ENCODE results near the gene HTT. TPM values are rescaled to one million over a fixed set of nuclear protein-coding genes. Genes with fewer than 3 reads are reported as not detected.

Gene HTT
- total RNA-seq, 1 experiment from 2014 or later: 44.4 TPM

- Mint-ChIP-seq H3K27me3 (ENCODE audit: unreplicated experiment) (no peaks in the 10 kb centered on the region), H3K36me3 (ENCODE audit: insufficient read depth, unreplicated experiment) (peaks cover 10% of the 10 kb centered on the region), H3K4me1 (ENCODE audit: low read depth, unreplicated experiment) (no peaks in the 10 kb centered on the region), H3K4me3 (ENCODE audit: low read depth, unreplicated experiment) (no peak overlapping the region), H3K9me3 (ENCODE audit: low read depth, unreplicated experiment) (no peaks in the 10 kb centered on the region), H3K27ac (ENCODE audit: unreplicated experiment) (no peak overlapping the region)
- intact Hi-C loops (cut with micrococcal nuclease; ENCODE audit: unreplicated experiment): no loop called here
- TF ChIP-seq, protein P1, sequence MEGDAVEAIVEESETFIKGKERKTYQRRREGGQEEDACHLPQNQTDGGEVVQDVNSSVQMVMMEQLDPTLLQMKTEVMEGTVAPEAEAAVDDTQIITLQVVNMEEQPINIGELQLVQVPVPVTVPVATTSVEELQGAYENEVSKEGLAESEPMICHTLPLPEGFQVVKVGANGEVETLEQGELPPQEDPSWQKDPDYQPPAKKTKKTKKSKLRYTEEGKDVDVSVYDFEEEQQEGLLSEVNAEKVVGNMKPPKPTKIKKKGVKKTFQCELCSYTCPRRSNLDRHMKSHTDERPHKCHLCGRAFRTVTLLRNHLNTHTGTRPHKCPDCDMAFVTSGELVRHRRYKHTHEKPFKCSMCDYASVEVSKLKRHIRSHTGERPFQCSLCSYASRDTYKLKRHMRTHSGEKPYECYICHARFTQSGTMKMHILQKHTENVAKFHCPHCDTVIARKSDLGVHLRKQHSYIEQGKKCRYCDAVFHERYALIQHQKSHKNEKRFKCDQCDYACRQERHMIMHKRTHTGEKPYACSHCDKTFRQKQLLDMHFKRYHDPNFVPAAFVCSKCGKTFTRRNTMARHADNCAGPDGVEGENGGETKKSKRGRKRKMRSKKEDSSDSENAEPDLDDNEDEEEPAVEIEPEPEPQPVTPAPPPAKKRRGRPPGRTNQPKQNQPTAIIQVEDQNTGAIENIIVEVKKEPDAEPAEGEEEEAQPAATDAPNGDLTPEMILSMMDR (IDR thresholded peaks at IDR 0.05; ENCODE audit: unreplicated experiment): no peak
- no TSS peak for BruUV-seq (replicated peaks)
- no peak for DNase-seq
- CTCF ChIA-PET: no interaction called here
These were observed 146.1 kb downstream of the HTT start for GRCh38 chr4:3220476-3221183.

DNA sequence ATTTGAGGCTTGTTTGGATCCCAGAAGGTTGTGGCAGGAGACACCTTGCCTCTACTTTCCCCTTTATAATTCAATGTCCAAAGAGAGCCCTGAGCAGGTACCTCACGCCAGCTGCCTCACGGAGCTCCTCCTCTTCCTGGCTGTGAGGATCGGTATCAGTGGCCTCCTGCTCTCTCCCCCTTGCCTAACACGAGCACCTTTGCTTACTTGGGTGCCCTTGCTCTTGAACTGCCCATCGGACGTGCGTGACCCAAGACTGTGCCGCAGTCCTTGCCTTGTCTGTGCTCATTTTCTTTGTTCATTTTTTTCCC, 146.7 kb downstream of the HTT start:
- H3K9me3 Mint-ChIP-seq (ENCODE audit: low read depth, unreplicated experiment): no peaks in the 10 kb centered on the region
- no peak overlapping the region for H3K27ac Mint-ChIP-seq (ENCODE audit: unreplicated experiment)
- no peak overlapping the region for H3K4me3 Mint-ChIP-seq (ENCODE audit: low read depth, unreplicated experiment)
- CTCF ChIA-PET: no interaction called here
- H3K4me1 Mint-ChIP-seq (ENCODE audit: low read depth, unreplicated experiment): no peaks in the 10 kb centered on the region
- H3K36me3 Mint-ChIP-seq (ENCODE audit: insufficient read depth, unreplicated experiment): peaks cover 10% of the 10 kb centered on the region
- TF ChIP-seq, protein P1 (IDR thresholded peaks at IDR 0.05; ENCODE audit: unreplicated experiment): no peak
- intact Hi-C loops (cut with micrococcal nuclease; ENCODE audit: unreplicated experiment): no loop called here
- no TSS peak for BruUV-seq (replicated peaks)
- DNase-seq: no peak
- no peaks in the 10 kb centered on the region for H3K27me3 Mint-ChIP-seq (ENCODE audit: unreplicated experiment)

DNA sequence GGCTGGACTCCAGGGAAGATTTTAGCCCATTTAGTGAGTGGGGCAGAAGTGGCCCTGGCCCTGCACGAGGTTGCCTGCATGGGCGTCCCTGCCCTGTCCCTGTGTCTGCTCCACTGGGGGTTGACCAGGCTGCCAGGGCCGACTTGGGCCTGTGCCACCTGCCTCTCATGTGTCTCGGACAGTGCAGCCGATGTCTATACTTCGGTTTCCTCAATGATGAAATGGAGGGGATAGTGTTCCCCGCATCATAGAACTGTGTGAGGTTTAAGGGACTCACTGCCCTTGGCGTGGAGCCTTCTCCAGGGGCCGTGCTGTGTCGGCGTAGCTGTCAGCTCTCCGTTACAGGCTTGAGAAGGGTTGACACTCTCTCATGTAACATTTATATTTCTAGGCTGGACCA, 147.5 kb downstream of the HTT start:
- no peaks in the 10 kb centered on the region for H3K9me3 Mint-ChIP-seq (ENCODE audit: low read depth, unreplicated experiment)
- peaks cover 10% of the 10 kb centered on the region for H3K36me3 Mint-ChIP-seq (ENCODE audit: insufficient read depth, unreplicated experiment)
- no peak overlapping the region for H3K27ac Mint-ChIP-seq (ENCODE audit: unreplicated experiment)
- CTCF ChIA-PET: no interaction called here
- intact Hi-C loops (cut with micrococcal nuclease; ENCODE audit: unreplicated experiment): no loop called here
- no peaks in the 10 kb centered on the region for H3K4me1 Mint-ChIP-seq (ENCODE audit: low read depth, unreplicated experiment)
- TF ChIP-seq, protein P1 (IDR thresholded peaks at IDR 0.05; ENCODE audit: unreplicated experiment): no peak
- no TSS peak for BruUV-seq (replicated peaks)
- DNase-seq: no peak
- no peaks in the 10 kb centered on the region for H3K27me3 Mint-ChIP-seq (ENCODE audit: unreplicated experiment)
- no peak overlapping the region for H3K4me3 Mint-ChIP-seq (ENCODE audit: low read depth, unreplicated experiment)

DNA sequence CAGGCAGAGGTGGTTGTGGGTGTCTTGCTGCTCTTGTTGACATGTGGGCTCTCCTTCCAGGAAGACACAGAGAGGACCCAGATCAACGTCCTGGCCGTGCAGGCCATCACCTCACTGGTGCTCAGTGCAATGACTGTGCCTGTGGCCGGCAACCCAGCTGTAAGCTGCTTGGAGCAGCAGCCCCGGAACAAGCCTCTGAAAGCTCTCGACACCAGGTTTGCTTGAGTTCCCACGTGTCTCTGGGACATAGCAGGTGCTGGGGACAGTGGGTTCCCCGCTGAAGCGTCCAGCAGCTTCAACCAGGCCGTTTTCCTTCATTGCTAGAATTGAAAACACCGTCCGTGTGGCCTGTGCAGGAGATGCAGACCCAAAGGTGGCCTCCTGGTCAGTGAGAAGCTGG, 148.9 kb downstream of the HTT start:
- Mint-ChIP-seq H3K4me1 (ENCODE audit: low read depth, unreplicated experiment) (no peaks in the 10 kb centered on the region), H3K27me3 (ENCODE audit: unreplicated experiment) (no peaks in the 10 kb centered on the region), H3K27ac (ENCODE audit: unreplicated experiment) (no peak overlapping the region), H3K9me3 (ENCODE audit: low read depth, unreplicated experiment) (no peaks in the 10 kb centered on the region), H3K36me3 (ENCODE audit: insufficient read depth, unreplicated experiment) (peaks cover 7% of the 10 kb centered on the region), H3K4me3 (ENCODE audit: low read depth, unreplicated experiment) (no peak overlapping the region)
- DNase-seq: no peak
- intact Hi-C loops (cut with micrococcal nuclease; ENCODE audit: unreplicated experiment): no loop called here
- CTCF ChIA-PET: no interaction called here
- BruUV-seq (replicated peaks): no TSS peak
- TF ChIP-seq, protein P1 (IDR thresholded peaks at IDR 0.05; ENCODE audit: unreplicated experiment): no peak

All from Calu3 (cell line).